DMS153 treated with DMSO at 0.1 percent for 48 hours (cell line): Measurements from ENCODE around the gene SLC15A4.

Source experiments
- DNase-seq: peaks from one replicate; lab custom pipeline; 2025; ENCODE audit not compliant: unreplicated experiment; lab: John Stamatoyannopoulos, UW

Gene SLC15A4

GRCh38 chr12:128763395-128763794 is 60.4 kb downstream of the SLC15A4 start:
- DNase-seq: no peak

GRCh38 chr12:128761379-128761790 is 62.4 kb downstream of the SLC15A4 start:
- no peak for DNase-seq

GRCh38 chr12:128755566-128755965 is 68.2 kb downstream of the SLC15A4 start:
- DNase-seq: no peak

- DNase-seq: no peak
These were observed 69.5 kb downstream of the SLC15A4 start for GRCh38 chr12:128754275-128754674.

DNA sequence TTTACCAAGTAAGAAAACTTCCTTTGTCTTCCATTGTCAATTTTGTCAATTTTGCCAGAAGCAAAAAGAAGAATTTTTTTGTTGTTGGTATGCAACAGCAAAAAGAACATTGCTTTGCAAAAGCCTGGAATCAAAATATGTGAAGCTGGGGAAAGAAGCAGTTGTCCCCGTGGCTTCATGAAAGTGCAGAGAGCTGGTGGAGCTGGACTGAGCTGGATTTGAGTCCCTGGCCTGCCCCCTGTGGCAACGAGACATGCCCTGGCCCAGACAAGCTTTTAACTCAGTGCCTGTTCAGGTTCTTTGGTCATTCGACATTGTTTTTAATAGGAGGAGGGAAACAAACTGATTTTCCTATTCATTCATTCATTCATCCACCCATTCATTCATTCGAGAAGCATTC is 70.3 kb downstream of the SLC15A4 start:
- DNase-seq: no peak

DNA sequence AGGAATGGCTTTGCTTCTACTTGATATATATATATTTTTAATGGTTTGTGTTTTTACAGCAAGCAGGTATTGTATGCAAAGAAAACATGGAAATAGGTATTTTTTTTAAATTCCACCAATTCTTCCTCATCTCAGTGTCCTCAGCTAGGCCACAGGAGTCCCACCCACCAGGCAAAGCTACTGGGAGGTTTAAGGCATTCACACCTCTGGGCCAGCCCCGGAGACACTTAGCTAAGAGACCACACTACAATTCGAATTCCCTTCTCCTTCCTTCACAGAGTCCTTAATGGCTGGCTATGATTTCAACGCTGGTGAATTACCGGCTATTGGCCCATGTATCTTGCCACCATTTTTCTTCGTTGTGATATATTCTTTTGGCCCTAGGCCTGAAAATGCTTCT is 71.4 kb downstream of the SLC15A4 start:
- DNase-seq: no peak

GRCh38 chr12:128747441-128747840 is 76.3 kb downstream of the SLC15A4 start:
- no peak for DNase-seq

GRCh38 chr12:128745772-128746689 is 77.7 kb downstream of the SLC15A4 start:
- DNase-seq: no peak

- DNase-seq: no peak
These were observed 79.8 kb downstream of the SLC15A4 start for GRCh38 chr12:128743916-128744315.
